GM21737 (cell line): Measurements from ENCODE around the gene CEP68.
A peak's percentile ranks its signal among the peaks of the same experiment; 100 is the strongest.
"Not testable (repeated sequence)": the region's sequence is repeated elsewhere in the genome, so short reads cannot be mapped to it uniquely, and the experiment has no call there.

Experiments
- ATAC-seq: cut with Tn5 transposase; IDR thresholded peaks from one replicate; pipeline ENCODE4 v1.9.1; 2021; ENCODE audit warnings: mild to moderate bottlenecking, moderate library complexity; ENCODE audit not compliant: unreplicated experiment

CEP68 gene

GRCh38 chr2:65031341-65032018, 24.7 kb upstream of the CEP68 start:
- no peak for ATAC-seq

GRCh38 chr2:65032019-65032975, 23.9 kb upstream of the CEP68 start:
- no peak for ATAC-seq

GRCh38 chr2:65033178-65033577, 23.0 kb upstream of the CEP68 start:
- ATAC-seq = no peak

GRCh38 chr2:65033667-65034066, 22.5 kb upstream of the CEP68 start:
- ATAC-seq = not testable (repeated sequence)

- no peak for ATAC-seq
Observed at GRCh38 chr2:65035351-65035943, 20.8 kb upstream of the CEP68 start.

GRCh38 chr2:65037178-65037577, 19.0 kb upstream of the CEP68 start:
- no peak for ATAC-seq

- ATAC-seq = no peak
Observed at GRCh38 chr2:65039640-65040039, 16.6 kb upstream of the CEP68 start.

GRCh38 chr2:65040400-65041261, 15.6 kb upstream of the CEP68 start:
- peak; percentile 72 for ATAC-seq

- ATAC-seq = no peak
Observed at GRCh38 chr2:65043001-65043400, 13.2 kb upstream of the CEP68 start.

- no peak for ATAC-seq
Observed at GRCh38 chr2:65044097-65044735, 12.0 kb upstream of the CEP68 start.

- no peak for ATAC-seq
Observed at GRCh38 chr2:65045651-65046050, 10.6 kb upstream of the CEP68 start.

- ATAC-seq = no peak
Observed at GRCh38 chr2:65046633-65047407, 9.4 kb upstream of the CEP68 start.

GRCh38 chr2:65049010-65049639, 7.1 kb upstream of the CEP68 start:
- ATAC-seq = no peak

GRCh38 chr2:65050931-65051330, 5.3 kb upstream of the CEP68 start:
- ATAC-seq = no peak

- ATAC-seq = peak; percentile 42
Observed at GRCh38 chr2:65053199-65053598, 3.0 kb upstream of the CEP68 start.

GRCh38 chr2:65054749-65055421, 1.3 kb upstream of the CEP68 start:
- no peak for ATAC-seq

- peak; percentile 26 for ATAC-seq
Observed at GRCh38 chr2:65055422-65056214, 598 bp upstream of the CEP68 start.

- ATAC-seq = no peak
Observed at GRCh38 chr2:65057054-65057375, 799 bp downstream of the CEP68 start.
